ENCODE measurements around the gene SIAH2. TPM values are rescaled to one million over a fixed set of nuclear protein-coding genes. Genes with fewer than 3 reads are reported as not detected.

SIAH2 gene
- total RNA-seq, 2 donors from 2014 or later: 15.6 to 19.2 TPM

GRCh38 chr3:150723946-150724345, 39.0 kb downstream of the SIAH2 start:
- Mint-ChIP-seq H3K27me3 (ENCODE audit: insufficient read depth) (no peaks in the 10 kb centered on the region), H3K9me3 (no peaks in the 10 kb centered on the region), H3K36me3 (ENCODE audit: low read depth) (no peaks in the 10 kb centered on the region), H3K27ac (no peak overlapping the region), H3K4me1 (peaks cover 4% of the 10 kb centered on the region), H3K4me3 (no peak overlapping the region)
- Histone ChIP-seq H3K27ac (ENCODE audit: low read depth, low read length) (no peak overlapping the region), H3K9ac (ENCODE audit: extremely low read depth, low read length, poor library complexity, severe bottlenecking) (no peak overlapping the region), H3K9me3 (ENCODE audit: control insufficient read depth, low read length) (no peaks in the 10 kb centered on the region), H3K36me3 (ENCODE audit: control insufficient read depth, insufficient read depth, low read length) (no peaks in the 10 kb centered on the region), H3K4me1 (ENCODE audit: control insufficient read depth, insufficient read depth, low read length) (no peaks in the 10 kb centered on the region), H3K4me3 (ENCODE audit: low read length) (no peak overlapping the region), H3K27me3 (ENCODE audit: control insufficient read depth, insufficient read depth, low read length, poor library complexity, severe bottlenecking) (no peaks in the 10 kb centered on the region)
- 88 to 94% methylated on average over 5 to 6 of the region's 6 CpGs for WGBS, 2 experiments (ENCODE audit: insufficient coverage in 1 of 2, insufficient read length in 1 of 2)
- DNase-seq: no peak
- TF ChIP-seq CTCF (conservative IDR thresholded peaks at IDR 0.05): no peak

GRCh38 chr3:150722267-150722666, 40.7 kb downstream of the SIAH2 start:
- Mint-ChIP-seq H3K27ac (no peak overlapping the region), H3K27me3 (ENCODE audit: insufficient read depth) (no peaks in the 10 kb centered on the region), H3K4me3 (no peak overlapping the region), H3K36me3 (ENCODE audit: low read depth) (no peaks in the 10 kb centered on the region), H3K4me1 (no peaks in the 10 kb centered on the region), H3K9me3 (no peaks in the 10 kb centered on the region)
- no peak overlapping the region for H3K27ac ChIP-seq (ENCODE audit: low read depth, low read length)
- H3K36me3 ChIP-seq (ENCODE audit: control insufficient read depth, insufficient read depth, low read length): no peaks in the 10 kb centered on the region
- H3K4me3 ChIP-seq (ENCODE audit: low read length): no peak overlapping the region
- no peak overlapping the region for H3K9ac ChIP-seq (ENCODE audit: extremely low read depth, low read length, poor library complexity, severe bottlenecking)
- no peak for DNase-seq
- WGBS, 2 experiments (ENCODE audit: insufficient coverage in 1 of 2, insufficient read length in 1 of 2): 89% methylated on average over 3 of the region's 3 CpGs
- no peaks in the 10 kb centered on the region for H3K9me3 ChIP-seq (ENCODE audit: control insufficient read depth, low read length)
- no peaks in the 10 kb centered on the region for H3K4me1 ChIP-seq (ENCODE audit: control insufficient read depth, insufficient read depth, low read length)
- TF ChIP-seq CTCF (conservative IDR thresholded peaks at IDR 0.05): no peak
- no peaks in the 10 kb centered on the region for H3K27me3 ChIP-seq (ENCODE audit: control insufficient read depth, insufficient read depth, low read length, poor library complexity, severe bottlenecking)

GRCh38 chr3:150721285-150722130, 41.5 kb downstream of the SIAH2 start:
- Mint-ChIP-seq H3K4me3 (no peak overlapping the region), H3K27ac (no peak overlapping the region), H3K36me3 (ENCODE audit: low read depth) (no peaks in the 10 kb centered on the region), H3K27me3 (ENCODE audit: insufficient read depth) (no peaks in the 10 kb centered on the region), H3K9me3 (no peaks in the 10 kb centered on the region), H3K4me1 (no peaks in the 10 kb centered on the region)
- H3K36me3 ChIP-seq (ENCODE audit: control insufficient read depth, insufficient read depth, low read length): no peaks in the 10 kb centered on the region
- no peaks in the 10 kb centered on the region for H3K4me1 ChIP-seq (ENCODE audit: control insufficient read depth, insufficient read depth, low read length)
- no peaks in the 10 kb centered on the region for H3K27me3 ChIP-seq (ENCODE audit: control insufficient read depth, insufficient read depth, low read length, poor library complexity, severe bottlenecking)
- no peak for DNase-seq
- peak; percentile 87 for TF ChIP-seq CTCF (conservative IDR thresholded peaks at IDR 0.05)
- H3K4me3 ChIP-seq (ENCODE audit: low read length): no peak overlapping the region
- H3K27ac ChIP-seq (ENCODE audit: low read depth, low read length): no peak overlapping the region
- 49 to 54% methylated on average over 10 to 13 of the region's 13 CpGs for WGBS, 2 experiments (ENCODE audit: insufficient coverage in 1 of 2, insufficient read length in 1 of 2)
- no peak overlapping the region for H3K9ac ChIP-seq (ENCODE audit: extremely low read depth, low read length, poor library complexity, severe bottlenecking)
- no peaks in the 10 kb centered on the region for H3K9me3 ChIP-seq (ENCODE audit: control insufficient read depth, low read length)

Data from endodermal cell (in vitro differentiated cells).